WTC11 (cell line): Measurements from ENCODE around the gene NEFH. TPM values are rescaled to one million over a fixed set of nuclear protein-coding genes. Genes with fewer than 3 reads are reported as not detected.

Experiments used
- AR ChIP-seq: fragments of 250-450 bp; sonication (Bioruptor Pico); IDR thresholded peaks from 2 replicates; pipeline ENCODE4 v1.9.0; 2021; ENCODE audit warnings: mild to moderate bottlenecking
- CDX4 ChIP-seq: fragments of 250-450 bp; sonication (Bioruptor Pico); IDR thresholded peaks from 2 replicates; pipeline ENCODE4 v1.9.0; 2021; ENCODE audit warnings: moderate library complexity, mild to moderate bottlenecking, inconsistent platforms, borderline replicate concordance
- CREB1 ChIP-seq: sonication (generic); formaldehyde crosslinking; IDR thresholded peaks from 2 replicates; pipeline ENCODE4 v1.8.0; 2023; ENCODE audit warnings: mild to moderate bottlenecking, missing genetic modification reagents
- CTCF ChIP-seq: fragments of 200-600 bp; IDR thresholded peaks from 2 replicates; pipeline ENCODE4 v1.8.0; 2022; ENCODE audit warnings: antibody characterized with exemption
- E2F4 ChIP-seq: sonication (generic); formaldehyde crosslinking; IDR thresholded peaks from 2 replicates; pipeline ENCODE4 v1.8.1; 2022; ENCODE audit warnings: low read depth, mild to moderate bottlenecking, moderate library complexity, missing genetic modification reagents, borderline replicate concordance
- EMX1 ChIP-seq: fragments of 250-450 bp; sonication (Bioruptor Pico); IDR thresholded peaks from 2 replicates; pipeline ENCODE4 v1.8.0; 2021; ENCODE audit warnings: mild to moderate bottlenecking
- FOXP1 ChIP-seq: sonication (generic); formaldehyde crosslinking; IDR thresholded peaks from 2 replicates; pipeline ENCODE4 v1.8.0; 2022; ENCODE audit warnings: missing genetic modification reagents, mild to moderate bottlenecking, moderate library complexity, borderline replicate concordance
- GABPB1 ChIP-seq: sonication (generic); formaldehyde crosslinking; IDR thresholded peaks from 2 replicates; pipeline ENCODE4 v1.8.1; 2023; ENCODE audit warnings: mild to moderate bottlenecking, missing genetic modification reagents
- GRHL2 ChIP-seq: fragments of 250-450 bp; sonication (Bioruptor Pico); IDR thresholded peaks from 2 replicates; pipeline ENCODE4 v1.8.0; 2022; ENCODE audit warnings: mild to moderate bottlenecking, moderate library complexity; ENCODE audit not compliant: insufficient replicate concordance, severe bottlenecking
- IRF2 ChIP-seq: sonication (generic); formaldehyde crosslinking; IDR thresholded peaks from 2 replicates; pipeline ENCODE4 v1.8.0; 2022; ENCODE audit warnings: low read depth, missing genetic modification reagents, borderline replicate concordance
- MAX ChIP-seq: sonication (generic); formaldehyde crosslinking; IDR thresholded peaks from 2 replicates; pipeline ENCODE4 v1.8.0; 2022; ENCODE audit warnings: mild to moderate bottlenecking, missing genetic modification reagents
- MXD4 ChIP-seq: fragments of 250-450 bp; sonication (Bioruptor Pico); IDR thresholded peaks from 2 replicates; pipeline ENCODE4 v1.8.0; 2021; ENCODE audit warnings: mild to moderate bottlenecking, moderate library complexity, borderline replicate concordance
- NFE2L1 ChIP-seq: sonication (generic); formaldehyde crosslinking; IDR thresholded peaks from 2 replicates; pipeline ENCODE4 v1.8.1; 2023; ENCODE audit warnings: missing genetic modification reagents
- NFYB ChIP-seq: sonication (generic); formaldehyde crosslinking; conservative IDR thresholded peaks from 2 replicates; pipeline ENCODE4 v1.8.0; 2022; ENCODE audit warnings: low read depth, missing genetic modification reagents
- NR2C2 ChIP-seq: sonication (generic); formaldehyde crosslinking; IDR thresholded peaks from 2 replicates; pipeline ENCODE4 v1.8.0; 2022; ENCODE audit warnings: mild to moderate bottlenecking, missing genetic modification reagents
- NR3C1 ChIP-seq: sonication (generic); formaldehyde crosslinking; conservative IDR thresholded peaks from 2 replicates; pipeline ENCODE4 v1.8.1; 2023; ENCODE audit warnings: low read depth, mild to moderate bottlenecking, missing genetic modification reagents
- PRRX2 ChIP-seq: fragments of 250-450 bp; sonication (Bioruptor Pico); IDR thresholded peaks from 2 replicates; pipeline ENCODE4 v1.8.0; 2021; ENCODE audit warnings: mild to moderate bottlenecking
- SOX15 ChIP-seq: fragments of 250-450 bp; sonication (Bioruptor Pico); IDR thresholded peaks from 2 replicates; pipeline ENCODE4 v1.9.0; 2021; ENCODE audit warnings: mild to moderate bottlenecking
- SP1 ChIP-seq: sonication (generic); formaldehyde crosslinking; conservative IDR thresholded peaks from 2 replicates; pipeline ENCODE4 v1.8.1; 2022; ENCODE audit warnings: missing genetic modification reagents
- STAT6 ChIP-seq: sonication (generic); formaldehyde crosslinking; conservative IDR thresholded peaks from 2 replicates; pipeline ENCODE4 v1.8.1; 2023; ENCODE audit warnings: mild to moderate bottlenecking, low read depth, missing genetic modification reagents, moderate library complexity
- TEAD1 ChIP-seq: sonication (generic); formaldehyde crosslinking; IDR thresholded peaks from 2 replicates; pipeline ENCODE4 v1.8.0; 2022; ENCODE audit warnings: mild to moderate bottlenecking, missing genetic modification reagents
- TP53 ChIP-seq: sonication (generic); formaldehyde crosslinking; IDR thresholded peaks from 2 replicates; pipeline ENCODE4 v1.8.1; 2023; ENCODE audit warnings: mild to moderate bottlenecking, missing genetic modification reagents
- USF1 ChIP-seq: sonication (generic); formaldehyde crosslinking; IDR thresholded peaks from 2 replicates; pipeline ENCODE4 v1.8.0; 2022; ENCODE audit warnings: mild to moderate bottlenecking, missing genetic modification reagents
- ZBTB43 ChIP-seq: sonication (generic); formaldehyde crosslinking; IDR thresholded peaks from 2 replicates; pipeline ENCODE4 v1.8.1; 2023; ENCODE audit warnings: mild to moderate bottlenecking, missing genetic modification reagents
- ZNF425 ChIP-seq: fragments of 250-450 bp; sonication (Bioruptor Pico); conservative IDR thresholded peaks from 2 replicates; pipeline ENCODE4 v1.9.0; 2021; ENCODE audit warnings: mild to moderate bottlenecking
- total RNA-seq: library from RNA; stranded (reverse); gene quantifications from 3 replicates; pipeline ENCODE4 v1.2.3, GENCODE V29; 2021

The NEFH gene
- total RNA-seq, 1 experiment from 2014 or later: 2.6 TPM

GRCh38 chr22:29480512-29481264, 670 bp downstream of the NEFH start (continued):
- no peak for TF ChIP-seq SOX15
- no peak; the same call in 1 of the 2 replicates for TF ChIP-seq CREB1 (CRISPR knock-in tag)
- TF ChIP-seq MXD4 (CRISPR knock-in tag): no peak
- peak; percentile 97 for TF ChIP-seq IRF2 (CRISPR knock-in tag)
- TF ChIP-seq TEAD1 (CRISPR knock-in tag): peak; percentile 99
- no peak for TF ChIP-seq CDX4 (CRISPR knock-in tag)
- TF ChIP-seq ZBTB43: peak; percentile 99
- TF ChIP-seq AR (CRISPR knock-in tag): no peak
- peak; percentile 100 for TF ChIP-seq TP53 (CRISPR knock-in tag)
- peak; percentile 98 for TF ChIP-seq E2F4 (CRISPR knock-in tag)
- TF ChIP-seq NR3C1 (CRISPR knock-in tag): peak; percentile 96
- no peak for TF ChIP-seq EMX1 (CRISPR knock-in tag)
- TF ChIP-seq MAX: peak; percentile 96
- no peak for TF ChIP-seq GRHL2 (CRISPR knock-in tag)
- no peak for TF ChIP-seq PRRX2
- no peak for TF ChIP-seq ZNF425
- TF ChIP-seq NFYB (CRISPR knock-in tag): peak; percentile 77
- peak; percentile 93 for TF ChIP-seq NR2C2 (CRISPR knock-in tag)
- peak; percentile 68 for TF ChIP-seq USF1 (CRISPR knock-in tag)
- peak; percentile 100 for TF ChIP-seq FOXP1 (CRISPR knock-in tag)
- TF ChIP-seq NFE2L1 (CRISPR knock-in tag): peak; percentile 99
- TF ChIP-seq CTCF: no peak
- peak; percentile 94; the same call in 1 of the 2 replicates for TF ChIP-seq STAT6 (CRISPR knock-in tag)
- TF ChIP-seq GABPB1: no peak; the same call in 1 of the 2 replicates
- peak; percentile 74 for TF ChIP-seq SP1 (CRISPR knock-in tag)
